HepG2 (cell line): ENCODE measurements around the gene ZNF512B. TPM values are rescaled to one million over a fixed set of nuclear protein-coding genes. Genes with fewer than 3 reads are reported as not detected.

Source experiments
- CBX2 ChIP-seq, 2 experiments: fragments of 200-600 bp in 1 of 2; sonication (generic); formaldehyde crosslinking in 1 of 2; IDR thresholded peaks; 2 replicates each; pipeline versions ENCODE4 v1.7.0 to v1.8.1; 2018 to 2022; ENCODE audit warnings: low read depth in 2 of 2, low read length in 1 of 2, mild to moderate bottlenecking in 1 of 2, missing genetic modification reagents in 1 of 2
- CC2D1A ChIP-seq: sonication (generic); formaldehyde crosslinking; IDR thresholded peaks from 2 replicates; pipeline ENCODE4 v1.8.1; 2023; ENCODE audit warnings: mild to moderate bottlenecking, missing genetic modification reagents
- CREBL2 ChIP-seq: sonication (generic); formaldehyde crosslinking; IDR thresholded peaks from 2 replicates; pipeline ENCODE4 v1.8.1; 2023; ENCODE audit warnings: missing genetic modification reagents, mild to moderate bottlenecking, borderline replicate concordance
- CSRNP1 ChIP-seq: sonication (generic); formaldehyde crosslinking; IDR thresholded peaks from 2 replicates; pipeline ENCODE4 v1.8.1; 2023; ENCODE audit warnings: mild to moderate bottlenecking, missing genetic modification reagents
- ELF4 ChIP-seq: sonication (generic); formaldehyde crosslinking; IDR thresholded peaks from 2 replicates; pipeline ENCODE4 v1.5.0; 2020; ENCODE audit warnings: missing genetic modification reagents, mild to moderate bottlenecking, moderate library complexity, borderline replicate concordance
- FOXK1 ChIP-seq: sonication (generic); formaldehyde crosslinking; IDR thresholded peaks from 2 replicates; pipeline ENCODE4 v1.4.0; 2020; ENCODE audit warnings: low read depth, missing genetic modification reagents, borderline replicate concordance
- GATAD1 ChIP-seq: IDR thresholded peaks from 2 replicates; pipeline ENCODE4 v1.6.1; 2016; ENCODE audit warnings: missing genetic modification reagents, missing compliant biosample characterization
- HBP1 ChIP-seq: IDR thresholded peaks from 2 replicates; pipeline ENCODE4 v1.6.1; 2016; ENCODE audit warnings: low read depth, control low read depth
- HOXA9 ChIP-seq: sonication (generic); formaldehyde crosslinking; IDR thresholded peaks from 2 replicates; pipeline ENCODE4 v1.8.1; 2022; ENCODE audit warnings: missing genetic modification reagents, mild to moderate bottlenecking, moderate library complexity, borderline replicate concordance
- IKZF1 ChIP-seq: fragments of 450-650 bp; IDR thresholded peaks from 2 replicates; pipeline ENCODE4 v1.7.1; 2016
- KMT2B ChIP-seq: IDR thresholded peaks from 2 replicates; pipeline ENCODE4 v1.6.1; 2016; ENCODE audit warnings: missing genetic modification reagents, missing compliant biosample characterization
- NFE2 ChIP-seq: sonication (generic); formaldehyde crosslinking; IDR thresholded peaks from 2 replicates; pipeline ENCODE4 v1.4.0; 2020; ENCODE audit warnings: missing genetic modification reagents
- PRMT3 ChIP-seq: sonication (generic); formaldehyde crosslinking; IDR thresholded peaks from 2 replicates; pipeline ENCODE4 v1.8.1; 2022; ENCODE audit warnings: low read depth, mild to moderate bottlenecking, moderate library complexity, missing genetic modification reagents, borderline replicate concordance
- RAD21 ChIP-seq: fragments of 450-650 bp; formaldehyde crosslinking; IDR thresholded peaks from 2 replicates; pipeline ENCODE4 v1.5.0; 2020; ENCODE audit warnings: mild to moderate bottlenecking
- RFXANK ChIP-seq: IDR thresholded peaks from 2 replicates; pipeline ENCODE4 v1.6.1; 2016
- SOX5 ChIP-seq: IDR thresholded peaks from 2 replicates; pipeline ENCODE4 v1.6.1; 2016; ENCODE audit warnings: borderline replicate concordance
- SRSF9 ChIP-seq: fragments of 200-400 bp; formaldehyde crosslinking; IDR thresholded peaks from 2 replicates; pipeline ENCODE4 v1.6.1; 2018; ENCODE audit warnings: borderline replicate concordance, mild to moderate bottlenecking, low read depth, low read length; ENCODE audit not compliant: insufficient read depth, poor library complexity, severe bottlenecking
- STAG1 ChIP-seq: sonication (generic); formaldehyde crosslinking; IDR thresholded peaks from 2 replicates; pipeline ENCODE4 v1.4.0; 2020; ENCODE audit warnings: missing genetic modification reagents
- ZFP41 ChIP-seq: sonication (generic); formaldehyde crosslinking; IDR thresholded peaks from 2 replicates; pipeline ENCODE4 v1.4.0; 2020; ENCODE audit warnings: mild to moderate bottlenecking, missing genetic modification reagents, borderline replicate concordance
- ZFP82 ChIP-seq: sonication (generic); formaldehyde crosslinking; IDR thresholded peaks from 2 replicates; pipeline ENCODE4 v1.5.1; 2020; ENCODE audit warnings: mild to moderate bottlenecking, missing genetic modification reagents, borderline replicate concordance
- ZFYVE20 ChIP-seq: sonication (generic); formaldehyde crosslinking; IDR thresholded peaks from 2 replicates; pipeline ENCODE4 v1.8.0; 2023; ENCODE audit warnings: low read depth, mild to moderate bottlenecking, moderate library complexity, missing genetic modification reagents, borderline replicate concordance
- ZNF333 ChIP-seq: sonication (generic); formaldehyde crosslinking; IDR thresholded peaks from 2 replicates; pipeline ENCODE4 v1.4.0; 2020; ENCODE audit warnings: mild to moderate bottlenecking, missing genetic modification reagents, borderline replicate concordance
- ZNF335 ChIP-seq: sonication (generic); formaldehyde crosslinking; IDR thresholded peaks from 2 replicates; pipeline ENCODE4 v1.4.0; 2020; ENCODE audit warnings: missing genetic modification reagents
- ZNF446 ChIP-seq: sonication (generic); formaldehyde crosslinking; IDR thresholded peaks from 2 replicates; pipeline ENCODE4 v1.5.0; 2020; ENCODE audit warnings: mild to moderate bottlenecking, missing genetic modification reagents
- ZNF629 ChIP-seq: sonication (generic); formaldehyde crosslinking; conservative IDR thresholded peaks from 2 replicates; pipeline ENCODE4 v1.5.0; 2020; ENCODE audit warnings: missing genetic modification reagents
- ZNF709 ChIP-seq: sonication (generic); formaldehyde crosslinking; IDR thresholded peaks from 2 replicates; pipeline ENCODE4 v1.5.0; 2020; ENCODE audit warnings: mild to moderate bottlenecking, missing genetic modification reagents
- ZNF816 ChIP-seq: sonication (generic); formaldehyde crosslinking; IDR thresholded peaks from 2 replicates; pipeline ENCODE4 v1.8.0; 2022; ENCODE audit warnings: missing genetic modification reagents, mild to moderate bottlenecking, borderline replicate concordance
- polyA plus RNA-seq, 8 experiments: library from polyadenylated mRNA; depleted of rRNA in 3 of 8; stranded (reverse) in 7 of 8; unstranded in 1 of 8; fragments of >200 nt; fragmentation: Illumina TruSeq in 4 of 8; extraction: Trizol in 4 of 8; gene quantifications; 2 replicates each; pipeline versions ENCODE4 v1.2.1 to v1.2.3, GENCODE V29; 2011 to 2016; ENCODE audit warnings: low read depth in 4 of 8, missing spikeins in 1 of 8, mixed read lengths in 1 of 8; ENCODE audit not compliant: insufficient read depth in 1 of 8
- total RNA-seq, 5 experiments: library from RNA; depleted of rRNA; stranded (reverse); fragments of >200 nt; fragmentation: Illumina TruSeq; extraction: Trizol; gene quantifications; 2 replicates each; pipeline ENCODE4 v1.2.3, GENCODE V29; 2016; ENCODE audit warnings: low read depth in 1 of 5

Gene ZNF512B
- total and polyA plus RNA-seq, 2 of the 13 experiments (the other 11 are each of a cell fraction or from before 2014, with no cell fraction given) = 11.5 to 30.6 TPM

GRCh38 chr20:63978319-63979228 lies 8.8 kb upstream of the ZNF512B start (continued):
- TF ChIP-seq ELF4 (CRISPR knock-in tag) = no peak
- no peak for TF ChIP-seq ZNF333
- TF ChIP-seq PRMT3 (CRISPR knock-in tag) = no peak
- 0 out of 2 replicates have a peak, but pooled peaks have one; percentile 18 for TF ChIP-seq ZFYVE20
- peak; percentile 55 for TF ChIP-seq SOX5 (CRISPR knock-in tag)
- peak; percentile 72; the same call in 1 of the 2 replicates for TF ChIP-seq HOXA9 (CRISPR knock-in tag)
- TF ChIP-seq RAD21 (CRISPR knock-in tag) = peak; percentile 37; the same call in 1 of the 2 replicates
- 0 out of 2 replicates have a peak, but pooled peaks have one; percentile 35 for TF ChIP-seq CC2D1A (CRISPR knock-in tag)
- peak; percentile 34 for TF ChIP-seq ZNF709 (CRISPR knock-in tag)
- peak; percentile 86 for TF ChIP-seq GATAD1 (CRISPR knock-in tag)
- no peak for TF ChIP-seq CREBL2 (CRISPR knock-in tag)
- peak; percentile 81 for TF ChIP-seq KMT2B (CRISPR knock-in tag)
- TF ChIP-seq ZNF446 (CRISPR knock-in tag) = no peak; the same call in 1 of the 2 replicates
- TF ChIP-seq NFE2 (CRISPR knock-in tag) = no peak
- peak; percentile 67 for TF ChIP-seq ZNF629 (CRISPR knock-in tag)
- no peak; the same call in 1 of the 2 replicates for TF ChIP-seq HBP1 (CRISPR knock-in tag)
- 0 out of 2 replicates have a peak, but pooled peaks have one; percentile 77 for TF ChIP-seq RFXANK (CRISPR knock-in tag)
- TF ChIP-seq CBX2 (IDR thresholded peaks at IDR 0.05; ENCODE audit: low read depth, low read length) = no peak
- TF ChIP-seq CBX2 (CRISPR knock-in tag; IDR thresholded peaks at IDR 0.05; ENCODE audit: low read depth) = peak; percentile 14; the same call in 1 of the 2 replicates
- TF ChIP-seq FOXK1 (CRISPR knock-in tag) = peak; percentile 77
- no peak for TF ChIP-seq IKZF1
- peak; percentile 47; the same call in 1 of the 2 replicates for TF ChIP-seq CSRNP1 (CRISPR knock-in tag)
- peak; percentile 80 for TF ChIP-seq ZNF335 (CRISPR knock-in tag)
- peak; percentile 31; the same call in 1 of the 2 replicates for TF ChIP-seq STAG1
- TF ChIP-seq ZNF816 = no peak; the same call in 1 of the 2 replicates
- peak; percentile 95 for TF ChIP-seq ZFP41
- TF ChIP-seq SRSF9 = no peak
- TF ChIP-seq ZFP82 (CRISPR knock-in tag) = peak; percentile 27; the same call in 1 of the 2 replicates
